SK-N-MC (cell line): ENCODE data around the gene ZKSCAN3.

Experiments used
- EZH2 ChIP-seq: fragments of 200-600 bp; sonication (generic); IDR thresholded peaks from one replicate; pipeline ENCODE4 v1.6.1; 2017; ENCODE audit warnings: antibody characterized with exemption
- POLR2AphosphoS5 ChIP-seq: IDR thresholded peaks from 2 replicates; pipeline ENCODE4 v1.6.1; 2012; ENCODE audit warnings: mild to moderate bottlenecking, low read depth, low read length, borderline replicate concordance

DNA sequence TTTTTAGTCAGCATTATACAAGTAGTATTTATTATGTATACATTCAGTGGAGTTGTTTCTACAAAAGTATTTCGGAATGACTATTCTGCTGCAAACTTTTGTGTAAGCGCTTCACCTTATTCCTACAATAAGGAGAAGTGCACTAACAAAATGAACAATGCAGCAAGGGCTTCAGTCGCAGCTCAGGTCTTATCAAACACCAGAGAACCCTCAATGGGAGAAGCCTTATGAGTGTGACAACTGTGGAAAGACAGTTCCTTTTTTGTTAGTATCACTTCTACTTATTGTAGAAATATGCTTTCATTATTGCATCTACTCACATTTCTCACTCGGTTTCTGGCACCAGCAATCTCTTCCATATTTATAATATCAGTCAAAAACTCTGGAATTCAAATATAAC, 18.8 kb downstream of the ZKSCAN3 start:
- TF ChIP-seq EZH2 = no peak
- TF ChIP-seq POLR2AphosphoS5 = no peak
